DMS53 treated with DMSO at 0.1 percent for 48 hours (cell line): ENCODE measurements around the gene SPDYE2.
"Not testable (repeated sequence)": the region's sequence is repeated elsewhere in the genome, so short reads cannot be mapped to it uniquely, and the experiment has no call there.

ENCODE experiments used
- DNase-seq: peaks from one replicate; lab custom pipeline; 2025; ENCODE audit not compliant: unreplicated experiment; lab: John Stamatoyannopoulos, UW

Gene SPDYE2, protein sequence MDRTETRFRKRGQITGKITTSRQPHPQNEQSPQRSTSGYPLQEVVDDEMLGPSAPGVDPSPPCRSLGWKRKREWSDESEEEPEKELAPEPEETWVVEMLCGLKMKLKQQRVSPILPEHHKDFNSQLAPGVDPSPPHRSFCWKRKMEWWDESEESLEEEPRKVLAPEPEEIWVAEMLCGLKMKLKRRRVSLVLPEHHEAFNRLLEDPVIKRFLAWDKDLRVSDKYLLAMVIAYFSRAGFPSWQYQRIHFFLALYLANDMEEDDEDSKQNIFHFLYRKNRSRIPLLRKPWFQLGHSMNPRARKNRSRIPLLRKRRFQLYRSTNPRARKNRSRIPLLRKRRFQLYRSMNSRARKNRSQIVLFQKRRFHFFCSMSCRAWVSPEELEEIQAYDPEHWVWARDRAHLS

DNA sequence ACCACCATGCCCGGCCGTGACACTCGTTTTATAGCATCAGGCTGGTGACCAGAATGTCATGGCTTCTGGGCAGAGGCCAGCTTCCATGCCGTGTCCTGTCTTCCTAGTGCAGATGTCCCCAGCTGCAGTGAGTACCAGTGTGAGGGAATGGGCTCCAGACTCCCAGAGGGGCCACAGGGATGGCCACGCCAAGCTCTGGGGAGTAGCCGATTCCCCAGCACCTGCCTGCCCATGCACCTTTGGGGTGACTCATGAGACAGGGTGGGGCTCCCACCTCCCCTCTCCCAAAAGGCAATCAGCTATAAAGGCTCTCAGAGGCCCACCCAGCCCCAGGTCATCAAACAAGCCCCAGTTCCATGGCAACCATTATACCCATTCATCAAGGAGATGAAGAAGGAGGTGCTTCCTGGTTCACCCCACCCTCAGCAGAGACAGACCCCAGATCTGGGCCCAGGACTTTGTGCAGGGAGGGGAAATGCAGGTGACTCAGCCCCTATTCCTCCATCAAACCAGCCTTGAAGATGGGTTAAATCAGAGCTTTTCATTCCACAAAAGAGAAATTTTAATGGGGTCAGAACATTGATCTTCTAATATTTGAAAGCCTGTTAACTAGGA is at the start of gene SPDYE2:
Gene SPDYE2 (plus strand): TSS at position 419 of the 615 bp plus-strand sequence. CDS start 2,030 bp downstream, outside the sequence.
- not testable (repeated sequence) for DNase-seq

- DNase-seq: not testable (repeated sequence)
Observed at GRCh38 chr7:102503141-102503540, 47.9 kb upstream of the SPDYE2 start.

DNA sequence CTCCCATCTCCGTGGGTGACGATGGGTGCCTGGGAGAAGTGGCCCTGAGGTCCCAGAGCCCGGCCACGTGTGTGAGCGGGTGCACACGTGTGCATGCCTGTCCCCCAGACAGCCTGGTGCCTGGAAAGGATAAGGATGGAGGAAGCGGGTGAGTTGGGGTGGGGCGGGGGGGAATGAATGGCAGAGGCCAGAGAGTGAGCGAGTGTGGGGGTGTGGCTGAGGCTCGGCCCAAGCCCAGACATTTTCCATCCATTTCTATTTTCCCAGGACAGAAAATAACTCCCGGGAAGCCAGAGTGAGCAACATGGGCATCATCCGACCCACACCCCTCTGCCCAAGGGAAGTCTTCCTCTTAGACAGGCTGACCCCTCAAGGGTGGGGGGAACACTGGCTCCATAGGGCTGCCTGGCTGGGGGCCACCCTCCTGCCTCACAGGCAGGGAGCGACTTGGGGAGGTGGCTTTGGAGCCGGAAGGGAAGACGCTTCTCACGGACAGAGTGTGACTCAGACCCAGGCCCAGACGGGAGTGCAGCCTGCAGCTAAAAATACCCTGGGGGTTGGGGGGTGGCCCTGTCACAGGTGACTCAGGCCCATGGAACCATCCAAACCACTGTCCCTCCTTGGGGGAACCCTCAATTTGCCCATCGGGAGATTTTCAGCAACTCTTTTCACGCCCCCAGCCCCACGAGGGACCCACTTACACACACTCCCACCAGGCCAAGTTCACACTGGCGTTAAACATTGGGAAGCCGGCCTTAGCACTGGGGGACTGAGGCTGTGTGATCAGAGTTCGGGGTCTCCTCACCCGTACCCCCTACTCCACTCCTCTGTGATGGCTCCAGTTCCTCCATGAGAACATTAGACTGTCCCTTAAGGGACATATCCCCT is 45.5 kb upstream of the SPDYE2 start:
- not testable (repeated sequence) for DNase-seq

GRCh38 chr7:102507410-102508088 is 43.5 kb upstream of the SPDYE2 start:
- not testable (repeated sequence) for DNase-seq

- DNase-seq: not testable (repeated sequence)
Observed at GRCh38 chr7:102510575-102510974, 40.5 kb upstream of the SPDYE2 start.

- not testable (repeated sequence) for DNase-seq
Observed at GRCh38 chr7:102511860-102512522, 39.0 kb upstream of the SPDYE2 start.

GRCh38 chr7:102512642-102513221 is 38.3 kb upstream of the SPDYE2 start:
- DNase-seq: not testable (repeated sequence)

DNA sequence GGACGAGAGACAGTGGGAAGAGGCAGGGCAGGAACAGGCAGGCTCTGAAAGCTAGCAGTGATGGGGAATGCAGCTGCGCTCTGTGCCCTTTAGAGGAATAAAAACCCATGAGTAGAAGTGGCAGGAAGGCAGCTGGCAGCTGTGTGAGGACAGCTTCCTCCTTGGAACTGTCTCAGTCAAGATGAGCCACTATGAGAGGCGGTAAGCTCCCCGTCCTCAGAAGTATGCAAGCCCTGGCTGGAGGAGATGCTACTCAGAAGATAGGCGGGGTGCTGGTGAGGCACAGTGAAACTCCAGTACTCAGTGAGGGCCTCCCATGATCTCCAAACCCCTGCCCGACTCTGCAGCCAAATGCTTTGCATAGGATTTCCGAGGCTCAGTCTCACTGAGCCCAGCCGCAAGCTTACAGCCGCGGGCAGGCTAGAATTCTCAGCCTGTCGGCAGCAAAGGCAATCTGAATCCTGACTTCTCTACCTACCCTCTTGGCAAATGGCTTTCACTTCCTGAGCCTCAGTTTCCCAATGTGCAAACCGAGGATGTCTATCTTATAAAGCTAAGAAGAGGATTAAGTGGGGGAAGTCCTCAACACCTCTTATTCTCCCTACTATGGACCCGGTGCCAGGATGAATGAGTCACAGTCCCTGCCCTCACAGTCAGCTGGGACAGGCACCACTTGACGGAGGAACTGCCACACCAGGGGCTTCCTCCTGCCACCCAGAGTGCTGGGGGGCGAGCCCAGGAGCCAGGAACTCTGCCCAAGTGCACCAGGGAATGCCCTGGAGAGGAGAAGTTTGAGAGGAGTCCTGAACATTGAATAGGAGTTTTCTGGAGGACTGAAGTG is 35.9 kb upstream of the SPDYE2 start:
- DNase-seq: not testable (repeated sequence)

DNA sequence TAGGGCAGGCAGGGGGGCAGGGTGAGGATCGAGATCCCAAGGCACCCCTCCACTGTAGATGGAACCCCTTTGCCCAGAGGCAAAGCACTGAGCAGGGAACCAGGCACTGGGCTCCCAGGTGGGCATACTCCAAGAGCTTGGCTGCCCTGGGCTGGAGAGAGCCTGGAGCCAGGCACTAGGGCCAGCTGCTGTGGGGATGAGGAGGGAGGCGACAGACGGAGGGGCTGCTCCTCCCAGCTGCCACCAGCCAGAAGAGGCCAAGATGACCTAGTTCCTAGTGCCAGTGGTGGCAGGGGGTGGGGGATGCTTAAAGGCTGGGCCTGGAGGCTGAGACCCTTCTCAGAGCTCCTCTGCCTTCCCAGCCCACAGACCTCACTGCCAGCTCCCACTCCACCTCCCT is 35.1 kb upstream of the SPDYE2 start:
- DNase-seq: not testable (repeated sequence)

DNA sequence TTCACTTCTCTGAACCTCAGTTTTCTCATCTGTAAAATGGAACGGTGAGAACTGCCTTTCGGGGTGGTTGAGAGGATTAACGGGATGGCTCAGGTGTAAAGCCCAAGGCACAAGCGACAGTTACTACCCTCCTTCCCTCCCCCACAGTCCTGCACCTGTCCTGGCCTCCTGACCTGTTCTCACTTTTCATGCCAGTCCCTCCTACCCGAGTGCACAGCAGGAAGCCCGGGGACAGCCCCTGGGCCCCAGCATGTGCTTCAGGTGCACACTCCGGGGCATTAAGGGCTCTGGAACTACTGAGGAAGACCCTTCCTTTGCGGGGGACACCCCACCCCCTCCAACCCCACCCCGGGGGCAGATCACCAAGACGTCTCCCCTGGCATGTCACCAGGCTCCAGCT is 34.1 kb upstream of the SPDYE2 start:
- DNase-seq: not testable (repeated sequence)

- DNase-seq: not testable (repeated sequence)
Observed at GRCh38 chr7:102517550-102518147, 33.4 kb upstream of the SPDYE2 start, which contains the start of gene RASA4B. Gene RASA4B, minus strand, starts transcription at chr7:102517777. Its CDS starts 67 bp downstream, at chr7:102517710.

DNA sequence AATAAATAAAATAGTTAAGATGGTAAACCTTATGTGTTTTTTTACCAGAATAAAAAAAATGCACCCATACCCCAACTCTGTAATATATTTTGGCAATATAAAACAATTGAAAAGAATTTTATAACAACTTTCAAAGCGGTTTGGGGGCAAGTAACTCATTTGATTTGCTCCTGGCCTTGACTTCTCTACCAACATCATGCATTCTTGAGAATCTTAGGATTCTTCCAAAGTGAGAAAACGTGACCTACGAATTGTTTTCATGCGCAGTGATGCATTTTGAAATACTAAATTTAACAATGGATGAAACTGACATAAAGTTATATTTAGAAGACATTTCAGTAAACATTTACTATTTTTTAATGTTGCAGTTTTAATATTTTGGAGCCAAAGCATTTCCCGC is 30.2 kb upstream of the SPDYE2 start:
- not testable (repeated sequence) for DNase-seq

DNA sequence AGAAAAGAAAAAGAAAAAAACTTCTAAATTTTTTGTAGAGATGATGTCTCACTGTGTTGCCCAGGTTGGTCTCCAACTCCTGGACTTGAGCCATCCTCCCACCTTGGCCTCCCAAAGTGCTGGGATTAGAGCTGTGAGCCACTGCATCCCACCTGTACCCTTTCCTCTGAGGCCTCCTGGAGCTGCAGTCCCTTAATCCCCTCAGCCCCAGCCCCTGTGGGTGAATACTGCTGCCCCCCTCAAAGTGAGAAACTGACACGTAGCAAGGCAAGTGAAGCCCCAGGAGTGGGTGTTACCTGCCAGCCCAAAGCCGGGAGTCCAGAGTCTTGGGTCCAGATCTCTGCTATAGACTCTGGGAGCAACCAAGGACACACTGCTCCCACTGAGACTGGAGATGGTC is 26.2 kb upstream of the SPDYE2 start:
- DNase-seq: not testable (repeated sequence)

GRCh38 chr7:102527182-102527581 is 23.8 kb upstream of the SPDYE2 start:
- DNase-seq: not testable (repeated sequence)

DNA sequence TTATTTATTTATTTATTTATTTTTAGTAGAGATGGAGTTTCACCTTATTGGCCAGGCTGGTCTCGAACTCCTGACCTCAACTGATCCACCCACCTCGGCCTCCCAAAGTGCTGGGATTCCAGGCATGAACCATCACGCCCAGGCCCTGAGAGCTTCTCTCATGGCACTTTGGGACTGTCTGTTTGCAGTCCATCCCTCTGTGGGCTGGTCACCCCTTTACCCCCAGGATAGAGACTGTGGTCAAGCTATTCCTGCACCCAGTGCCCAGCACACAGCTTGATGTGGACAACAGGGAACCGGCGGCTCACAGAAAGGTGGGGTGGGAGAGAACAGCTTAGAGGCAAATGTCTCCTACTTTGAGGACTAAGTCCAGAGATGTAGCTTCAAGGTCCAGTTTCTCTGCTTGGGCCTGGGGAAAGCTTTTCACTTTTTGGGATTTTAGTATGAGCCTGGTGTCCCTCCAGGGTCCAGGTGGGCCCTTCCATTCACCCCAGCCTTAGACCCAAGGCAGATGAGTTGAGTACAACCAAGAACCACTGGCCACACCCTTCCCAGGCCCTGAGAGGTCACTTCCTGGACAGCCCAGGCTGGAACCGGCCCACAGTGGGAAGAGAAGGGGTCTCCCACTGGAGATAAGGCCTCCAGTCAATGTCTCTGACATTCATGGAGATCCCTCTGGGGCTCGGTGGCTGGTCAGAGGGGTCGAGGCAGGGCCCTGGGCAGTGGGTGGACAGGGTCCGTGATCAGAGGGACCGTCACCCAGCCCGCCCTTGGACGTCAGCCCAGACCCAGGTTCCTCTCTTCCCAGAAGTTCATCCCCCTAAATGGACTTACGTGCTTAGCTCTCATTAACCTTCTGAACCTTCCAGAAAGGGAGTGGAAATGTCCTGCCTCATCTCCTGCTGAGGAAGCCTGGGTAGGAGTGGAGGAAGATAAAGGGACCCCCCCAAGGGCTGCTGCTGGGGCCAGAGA is 22.9 kb upstream of the SPDYE2 start:
- DNase-seq: not testable (repeated sequence)

GRCh38 chr7:102531583-102531982 is 19.4 kb upstream of the SPDYE2 start:
- DNase-seq: not testable (repeated sequence)

DNA sequence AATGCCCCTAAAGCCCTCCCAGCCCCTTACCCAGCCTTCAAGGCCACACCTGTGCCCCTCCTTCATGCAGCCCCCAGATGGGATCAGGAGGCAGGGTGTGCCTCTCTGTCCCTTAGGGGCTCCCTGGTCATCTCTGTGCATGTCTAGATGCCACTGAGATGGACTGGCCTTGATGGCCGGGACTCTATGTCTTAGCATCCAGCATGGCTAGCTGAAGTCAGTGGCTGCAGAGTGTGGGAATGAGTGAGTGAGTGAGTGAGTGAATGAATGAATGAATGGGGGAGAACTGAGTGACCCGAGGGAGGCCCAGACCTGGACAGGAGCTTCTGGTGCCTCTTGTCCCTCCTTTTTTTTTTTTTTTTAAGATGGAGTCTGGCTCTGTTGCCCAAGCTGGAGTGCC is 18.9 kb upstream of the SPDYE2 start:
- not testable (repeated sequence) for DNase-seq
